Activated T-cell treated with anti-CD3 and anti-CD28 coated beads for 1 hour (primary cell): ENCODE measurements around the gene SSBP3.
A peak's percentile ranks its signal among the peaks of the same experiment; 100 is the strongest.
"Not testable (repeated sequence)": the region's sequence is repeated elsewhere in the genome, so short reads cannot be mapped to it uniquely, and the experiment has no call there.

Experiments used
- DNase-seq: peaks from one replicate; pipeline ENCODE4 v3.0.0-alpha.2; 2020; ENCODE audit warnings: low read depth

SSBP3 gene

GRCh38 chr1:54220004-54220811 lies 186.0 kb downstream of the SSBP3 start:
- no peak for DNase-seq

GRCh38 chr1:54219688-54220003 lies 186.5 kb downstream of the SSBP3 start:
- no peak for DNase-seq

- DNase-seq = no peak
These were observed 187.1 kb downstream of the SSBP3 start for GRCh38 chr1:54218883-54219687.

- no peak for DNase-seq
These were observed 190.7 kb downstream of the SSBP3 start for GRCh38 chr1:54215523-54215922.

- DNase-seq = no peak
These were observed 193.3 kb downstream of the SSBP3 start for GRCh38 chr1:54212872-54213271.

- DNase-seq = not testable (repeated sequence)
These were observed 198.3 kb downstream of the SSBP3 start for GRCh38 chr1:54207896-54208295.

- DNase-seq = no peak
These were observed 198.9 kb downstream of the SSBP3 start for GRCh38 chr1:54207287-54207686.

GRCh38 chr1:54204199-54204598 lies 202.0 kb downstream of the SSBP3 start:
- DNase-seq = no peak

GRCh38 chr1:54200519-54200997 lies 205.6 kb downstream of the SSBP3 start:
- DNase-seq = no peak

- DNase-seq = peak; percentile 83
These were observed 206.3 kb downstream of the SSBP3 start, which contains the start of the genes CYB5RL and MRPL37 for GRCh38 chr1:54199765-54200518. Gene CYB5RL, minus strand, starts transcription at chr1:54200030. Its CDS starts 4,414 bp downstream, at chr1:54195616. Gene MRPL37, plus strand, starts transcription at chr1:54200167. Its CDS starts 77 bp downstream, at chr1:54200244.

GRCh38 chr1:54199151-54199764 lies 206.9 kb downstream of the SSBP3 start:
- DNase-seq = no peak

- DNase-seq = no peak
These were observed 212.7 kb downstream of the SSBP3 start for GRCh38 chr1:54193453-54193852.

- DNase-seq = no peak
These were observed 214.7 kb downstream of the SSBP3 start for GRCh38 chr1:54191525-54191924.

- DNase-seq = no peak
These were observed 215.7 kb downstream of the SSBP3 start for GRCh38 chr1:54190526-54190925.

GRCh38 chr1:54188291-54188690 lies 217.9 kb downstream of the SSBP3 start:
- DNase-seq = no peak

GRCh38 chr1:54186056-54186455 lies 220.1 kb downstream of the SSBP3 start:
- DNase-seq = no peak

GRCh38 chr1:54180701-54181360 lies 225.4 kb downstream of the SSBP3 start:
- no peak for DNase-seq

- DNase-seq = no peak
These were observed 227.7 kb downstream of the SSBP3 start for GRCh38 chr1:54178296-54179070.

GRCh38 chr1:54177726-54178125 lies 228.5 kb downstream of the SSBP3 start:
- DNase-seq = no peak

GRCh38 chr1:54176621-54177327 lies 229.4 kb downstream of the SSBP3 start:
- DNase-seq = no peak
